HepG2 (cell line): Measurements from ENCODE around the gene DNAJB12.

Experiments
- CTCF ChIP-seq: sonication (generic); formaldehyde crosslinking; IDR thresholded peaks from 2 replicates; pipeline ENCODE4 v1.5.0; 2020; ENCODE audit warnings: mild to moderate bottlenecking, missing genetic modification reagents, moderate library complexity
- EZH2 ChIP-seq: conservative IDR thresholded peaks from 2 replicates; pipeline ENCODE4 v1.6.1; 2012; ENCODE audit warnings: mild to moderate bottlenecking, low read depth, low read length, moderate library complexity
- HNRNPLL ChIP-seq: fragments of 200-400 bp; formaldehyde crosslinking; IDR thresholded peaks from 2 replicates; pipeline ENCODE4 v1.6.1; 2017; ENCODE audit warnings: mild to moderate bottlenecking, low read depth, low read length; ENCODE audit not compliant: poor library complexity, severe bottlenecking
- HOMEZ ChIP-seq: IDR thresholded peaks from 2 replicates; pipeline ENCODE4 v1.6.1; 2016; ENCODE audit warnings: low read depth
- RBAK ChIP-seq: sonication (generic); formaldehyde crosslinking; IDR thresholded peaks from 2 replicates; pipeline ENCODE4 v1.5.1; 2020; ENCODE audit warnings: mild to moderate bottlenecking, missing genetic modification reagents
- RERE ChIP-seq: IDR thresholded peaks from 2 replicates; pipeline ENCODE4 v1.6.1; 2016; ENCODE audit warnings: low read depth, missing genetic modification reagents, missing compliant biosample characterization
- REST ChIP-seq, 2 experiments: IDR thresholded peaks; 2 replicates each; pipeline ENCODE4 v1.6.1; 2011 to 2012; ENCODE audit warnings: low read length in 2 of 2, borderline replicate concordance in 1 of 2, low read depth in 1 of 2, mild to moderate bottlenecking in 1 of 2, moderate library complexity in 1 of 2
- ZNF3 ChIP-seq: IDR thresholded peaks from 2 replicates; pipeline ENCODE4 v1.7.0; 2017; ENCODE audit warnings: inconsistent platforms

- no peak for TF ChIP-seq ZNF3 (CRISPR knock-in tag)
- TF ChIP-seq HNRNPLL: no peak
- no peak for TF ChIP-seq EZH2
- no peak for TF ChIP-seq HOMEZ
- no peak for TF ChIP-seq CTCF
- TF ChIP-seq REST (IDR thresholded peaks at IDR 0.05; ENCODE audit: borderline replicate concordance in 1 of 2, low read depth in 1 of 2, low read length in 2 of 2): no peak
- no peak for TF ChIP-seq RBAK
- no peak for TF ChIP-seq RERE (CRISPR knock-in tag)
Observed at GRCh38 chr10:72385724-72386123, 31.0 kb upstream of the DNAJB12 start.
